Mesothelial cell of epicardium (in vitro differentiated cells): ENCODE results near the gene DHODH. TPM values are rescaled to one million over a fixed set of nuclear protein-coding genes. Genes with fewer than 3 reads are reported as not detected.

Experiments used
- DNase-seq, 2 experiments: peaks; one replicate each; pipeline ENCODE4 v3.0.0; 2021; ENCODE audit warnings: low spot score in 2 of 2; ENCODE audit not compliant: unreplicated experiment in 2 of 2
- H3K27ac Mint-ChIP-seq: 2 replicates; pipeline ENCODE4 v1.8.0; 2021; ENCODE audit warnings: mixed read lengths
- H3K27me3 Mint-ChIP-seq: 2 replicates; pipeline ENCODE4 v1.8.0; 2021; ENCODE audit warnings: low read depth, mixed read lengths
- H3K36me3 Mint-ChIP-seq: 2 replicates; pipeline ENCODE4 v1.8.0; 2021; ENCODE audit warnings: mixed read lengths
- H3K4me1 Mint-ChIP-seq: 2 replicates; pipeline ENCODE4 v1.8.0; 2021; ENCODE audit warnings: mixed read lengths
- H3K4me3 Mint-ChIP-seq: 2 replicates; pipeline ENCODE4 v1.8.0; 2021; ENCODE audit warnings: mild to moderate bottlenecking, moderate library complexity, mixed read lengths
- H3K9me3 Mint-ChIP-seq: 2 replicates; pipeline ENCODE4 v1.8.0; 2021; ENCODE audit warnings: mixed read lengths
- total RNA-seq: library from RNA; stranded (reverse); gene quantifications from 3 replicates; pipeline ENCODE4 v1.2.1, GENCODE V29; 2021
- TF ChIP-seq, protein P1 (sequence below): fragments of 200-600 bp; sonication (generic); IDR thresholded peaks from one replicate; pipeline ENCODE4 v1.5.0; 2021; ENCODE audit warnings: antibody characterized with exemption; ENCODE audit not compliant: unreplicated experiment

Gene DHODH
- total RNA-seq, 1 donor from 2014 or later = 11.7 TPM

GRCh38 chr16:72042157-72042660 is 33.7 kb downstream of the DHODH start:
- Mint-ChIP-seq H3K27ac (no peak overlapping the region), H3K4me3 (no peak overlapping the region), H3K36me3 (peaks cover 6% of the 10 kb centered on the region), H3K9me3 (no peaks in the 10 kb centered on the region), H3K27me3 (no peaks in the 10 kb centered on the region), H3K4me1 (no peaks in the 10 kb centered on the region)
- TF ChIP-seq, protein P1, sequence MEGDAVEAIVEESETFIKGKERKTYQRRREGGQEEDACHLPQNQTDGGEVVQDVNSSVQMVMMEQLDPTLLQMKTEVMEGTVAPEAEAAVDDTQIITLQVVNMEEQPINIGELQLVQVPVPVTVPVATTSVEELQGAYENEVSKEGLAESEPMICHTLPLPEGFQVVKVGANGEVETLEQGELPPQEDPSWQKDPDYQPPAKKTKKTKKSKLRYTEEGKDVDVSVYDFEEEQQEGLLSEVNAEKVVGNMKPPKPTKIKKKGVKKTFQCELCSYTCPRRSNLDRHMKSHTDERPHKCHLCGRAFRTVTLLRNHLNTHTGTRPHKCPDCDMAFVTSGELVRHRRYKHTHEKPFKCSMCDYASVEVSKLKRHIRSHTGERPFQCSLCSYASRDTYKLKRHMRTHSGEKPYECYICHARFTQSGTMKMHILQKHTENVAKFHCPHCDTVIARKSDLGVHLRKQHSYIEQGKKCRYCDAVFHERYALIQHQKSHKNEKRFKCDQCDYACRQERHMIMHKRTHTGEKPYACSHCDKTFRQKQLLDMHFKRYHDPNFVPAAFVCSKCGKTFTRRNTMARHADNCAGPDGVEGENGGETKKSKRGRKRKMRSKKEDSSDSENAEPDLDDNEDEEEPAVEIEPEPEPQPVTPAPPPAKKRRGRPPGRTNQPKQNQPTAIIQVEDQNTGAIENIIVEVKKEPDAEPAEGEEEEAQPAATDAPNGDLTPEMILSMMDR = no peak
- no peak for DNase-seq

DNA sequence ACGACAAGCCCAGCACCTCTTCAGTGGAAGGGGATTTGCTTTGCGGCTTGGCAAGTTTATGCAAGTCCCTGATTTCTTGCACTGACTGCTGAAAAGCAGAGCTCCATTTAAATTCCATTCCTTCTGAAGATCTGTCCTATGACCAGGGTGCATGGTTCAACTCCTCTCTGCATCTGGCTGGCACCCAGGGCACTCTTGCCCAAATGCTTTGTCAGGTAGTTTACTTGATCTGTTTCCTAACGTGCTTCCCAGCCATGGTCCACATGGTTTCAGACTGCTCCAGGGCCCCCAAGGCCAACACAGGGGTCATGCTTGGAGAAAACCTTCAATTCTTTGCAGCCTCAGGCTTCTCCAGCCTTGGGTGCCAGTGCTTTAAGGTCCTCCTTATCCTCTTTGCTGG is 34.5 kb downstream of the DHODH start:
- DNase-seq = no peak
- Mint-ChIP-seq H3K27ac (no peak overlapping the region), H3K9me3 (no peaks in the 10 kb centered on the region), H3K36me3 (peaks cover 6% of the 10 kb centered on the region), H3K4me1 (no peaks in the 10 kb centered on the region), H3K27me3 (no peaks in the 10 kb centered on the region), H3K4me3 (no peak overlapping the region)
- TF ChIP-seq, protein P1 = no peak

- TF ChIP-seq, protein P1 = no peak
- Mint-ChIP-seq H3K4me3 (no peak overlapping the region), H3K27me3 (no peaks in the 10 kb centered on the region), H3K27ac (no peak overlapping the region), H3K36me3 (peaks cover 6% of the 10 kb centered on the region), H3K4me1 (no peaks in the 10 kb centered on the region), H3K9me3 (no peaks in the 10 kb centered on the region)
- DNase-seq = no peak
These were observed 35.0 kb downstream of the DHODH start for GRCh38 chr16:72043539-72043938.

- Mint-ChIP-seq H3K4me3 (no peak overlapping the region), H3K27ac (no peak overlapping the region), H3K36me3 (peaks cover 6% of the 10 kb centered on the region), H3K9me3 (peaks cover 7% of the 10 kb centered on the region), H3K4me1 (no peaks in the 10 kb centered on the region), H3K27me3 (no peaks in the 10 kb centered on the region)
- TF ChIP-seq, protein P1 = no peak
- no peak for DNase-seq
These were observed 35.8 kb downstream of the DHODH start for GRCh38 chr16:72044296-72044695.

DNA sequence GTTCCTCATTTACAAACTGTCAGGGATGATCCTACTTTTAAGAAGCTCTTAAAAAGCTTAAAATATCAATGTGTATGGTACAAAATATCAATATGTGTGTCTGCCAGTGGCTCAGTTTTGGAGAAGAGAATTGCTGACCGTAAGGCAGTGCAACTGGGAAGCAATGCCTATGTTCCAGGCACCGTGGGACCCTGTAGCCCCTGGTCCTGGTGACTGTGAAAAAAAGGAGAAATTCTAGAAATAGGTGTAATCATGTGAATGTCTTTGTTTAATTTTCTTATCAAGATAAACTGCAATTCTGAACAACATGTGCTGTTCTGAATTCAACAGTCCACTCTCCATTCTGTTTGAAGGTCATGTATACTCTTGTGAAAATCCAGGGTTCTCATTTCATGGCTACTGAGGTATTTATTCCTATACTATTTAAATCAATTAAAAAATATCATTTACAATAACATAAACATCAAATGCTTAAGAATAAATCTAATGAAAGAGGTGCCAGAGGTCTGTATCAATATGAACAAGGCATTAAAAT is 36.3 kb downstream of the DHODH start:
- DNase-seq = no peak
- Mint-ChIP-seq H3K4me3 (no peak overlapping the region), H3K27me3 (no peaks in the 10 kb centered on the region), H3K36me3 (peaks cover 7% of the 10 kb centered on the region), H3K27ac (no peak overlapping the region), H3K4me1 (no peaks in the 10 kb centered on the region), H3K9me3 (peaks cover 11% of the 10 kb centered on the region)
- TF ChIP-seq, protein P1 = no peak

DNA sequence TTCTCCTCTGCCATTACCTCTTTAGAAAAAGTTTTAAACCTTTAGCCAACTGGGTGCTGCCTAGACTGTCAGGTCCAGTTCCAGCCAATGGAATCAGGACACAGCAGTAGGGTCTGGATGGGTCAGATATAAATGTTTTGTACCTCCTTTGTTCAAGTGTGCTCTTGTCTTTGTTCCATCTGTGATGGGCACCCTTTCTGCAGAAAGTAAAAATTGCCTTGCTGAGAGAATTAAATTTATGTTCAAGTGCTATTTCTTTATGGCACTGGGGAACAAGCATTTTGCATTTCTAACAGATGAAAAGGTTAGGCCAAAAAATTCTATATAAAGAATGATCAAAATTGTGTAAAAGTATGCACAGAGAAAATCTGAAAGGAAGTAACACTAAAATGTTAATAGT is 40.6 kb downstream of the DHODH start:
- Mint-ChIP-seq H3K27ac (no peak overlapping the region), H3K27me3 (peaks cover 10% of the 10 kb centered on the region), H3K9me3 (peaks cover 14% of the 10 kb centered on the region), H3K4me3 (no peak overlapping the region), H3K36me3 (peaks cover 3% of the 10 kb centered on the region), H3K4me1 (no peaks in the 10 kb centered on the region)
- no peak for DNase-seq
- TF ChIP-seq, protein P1 = no peak
